Lung microvascular endothelial cell (primary cell): ENCODE results near the gene SLC4A2. TPM values are rescaled to one million over a fixed set of nuclear protein-coding genes. Genes with fewer than 3 reads are reported as not detected.

ENCODE experiments used
- DNase-seq, 2 donors: peaks; one replicate each; pipeline versions ENCODE4 v3.0.0 to v3.0.0-alpha.2; 2010; ENCODE audit warnings: low read depth in 2 of 2
- total RNA-seq: library from RNA; depleted of rRNA; stranded (reverse); fragments of >200 nt; gene quantifications from 2 replicates; pipeline ENCODE4 v1.2.1, GENCODE V29; 2014

The SLC4A2 gene
- total RNA-seq, 1 donor from 2014 or later: 72.8 TPM

DNA sequence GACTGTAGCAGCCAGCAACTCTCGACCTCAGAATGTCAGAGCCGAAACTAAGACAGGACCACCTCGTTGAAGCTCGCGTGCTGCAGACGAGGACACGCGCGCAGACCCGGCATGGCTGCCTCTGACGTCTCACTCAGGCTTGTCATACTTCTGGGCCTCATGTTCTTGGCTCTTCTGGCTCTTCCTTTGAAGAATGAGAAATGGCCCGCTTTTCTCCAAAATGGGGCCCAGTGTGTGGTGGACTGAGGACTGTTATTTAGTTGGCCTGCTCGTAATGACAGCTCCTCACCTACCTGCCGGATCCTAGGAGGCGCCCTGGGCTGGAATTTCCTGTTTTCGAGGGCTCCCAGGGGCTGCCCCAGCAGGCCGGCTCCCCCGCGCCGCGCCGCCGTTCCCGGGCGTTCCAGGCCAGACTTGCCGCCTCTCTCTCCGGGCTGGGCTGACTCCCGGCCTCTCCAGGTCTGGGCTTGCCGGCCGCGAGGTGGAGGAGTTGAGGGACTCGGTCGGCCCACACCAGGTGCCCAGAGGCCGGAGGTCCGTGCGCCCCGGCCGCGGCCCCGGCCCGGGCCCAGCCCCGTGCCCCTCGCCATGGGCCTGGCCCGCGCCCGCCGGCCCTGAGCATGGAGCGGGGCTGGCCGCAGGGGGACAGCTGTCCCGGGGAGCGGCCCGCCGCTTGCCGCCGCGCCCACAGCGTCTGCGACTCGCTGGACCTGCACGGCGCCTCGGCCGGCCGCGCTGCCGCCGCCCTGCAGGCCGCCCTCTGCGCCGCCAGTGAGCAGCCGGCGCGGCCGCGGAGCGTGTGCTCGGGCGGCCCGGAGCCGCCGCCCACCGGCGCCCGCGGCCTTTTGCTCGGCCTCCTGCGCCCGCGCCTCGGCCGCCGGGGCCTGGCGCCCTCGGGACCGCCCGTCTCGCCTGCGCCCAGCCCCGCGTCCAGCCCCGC lies 55.0 kb downstream of the SLC4A2 start:
- DNase-seq: peak in 1 of 2 donors; percentile 50

DNA sequence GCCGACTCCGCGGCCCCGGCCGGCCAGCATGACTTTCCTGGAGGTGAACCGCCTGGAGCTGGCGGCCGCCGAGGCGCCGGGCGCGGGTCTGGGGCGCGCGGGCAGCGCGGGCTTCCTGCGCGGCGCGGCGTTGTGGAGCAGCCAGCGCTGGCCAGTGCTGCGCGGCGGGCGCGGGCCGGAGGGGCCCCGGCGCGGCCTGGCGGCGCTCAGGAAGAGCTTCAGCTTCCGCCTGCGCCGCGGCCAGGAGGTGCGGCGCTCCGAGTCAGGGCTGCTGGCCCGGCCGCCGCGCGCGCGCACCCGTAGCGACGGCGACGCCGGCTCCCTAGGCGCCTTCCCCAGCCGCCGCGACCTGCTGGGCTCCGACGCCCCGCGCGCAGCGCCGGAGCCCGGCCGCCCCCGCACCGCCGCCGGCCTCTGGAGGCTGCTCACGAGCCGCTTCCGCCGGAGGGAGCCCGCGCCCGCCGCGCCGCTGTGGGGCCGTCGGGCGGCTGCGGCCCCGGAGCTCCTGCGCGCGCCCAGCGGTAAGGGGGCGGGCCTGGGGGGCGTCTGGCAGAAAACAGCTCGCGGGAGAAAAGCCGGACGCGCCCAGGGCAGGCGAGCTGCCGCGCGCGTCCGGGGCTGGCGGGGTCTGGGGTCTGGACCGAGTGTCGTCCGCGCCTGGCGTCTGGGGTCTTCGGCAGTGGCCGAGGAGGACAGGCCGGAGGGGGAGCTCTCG lies 55.9 kb downstream of the SLC4A2 start:
- DNase-seq: peak; percentile 69 to 78

- DNase-seq: no peak
Measured at GRCh38 chr7:151115836-151116418, 56.5 kb downstream of the SLC4A2 start.

DNA sequence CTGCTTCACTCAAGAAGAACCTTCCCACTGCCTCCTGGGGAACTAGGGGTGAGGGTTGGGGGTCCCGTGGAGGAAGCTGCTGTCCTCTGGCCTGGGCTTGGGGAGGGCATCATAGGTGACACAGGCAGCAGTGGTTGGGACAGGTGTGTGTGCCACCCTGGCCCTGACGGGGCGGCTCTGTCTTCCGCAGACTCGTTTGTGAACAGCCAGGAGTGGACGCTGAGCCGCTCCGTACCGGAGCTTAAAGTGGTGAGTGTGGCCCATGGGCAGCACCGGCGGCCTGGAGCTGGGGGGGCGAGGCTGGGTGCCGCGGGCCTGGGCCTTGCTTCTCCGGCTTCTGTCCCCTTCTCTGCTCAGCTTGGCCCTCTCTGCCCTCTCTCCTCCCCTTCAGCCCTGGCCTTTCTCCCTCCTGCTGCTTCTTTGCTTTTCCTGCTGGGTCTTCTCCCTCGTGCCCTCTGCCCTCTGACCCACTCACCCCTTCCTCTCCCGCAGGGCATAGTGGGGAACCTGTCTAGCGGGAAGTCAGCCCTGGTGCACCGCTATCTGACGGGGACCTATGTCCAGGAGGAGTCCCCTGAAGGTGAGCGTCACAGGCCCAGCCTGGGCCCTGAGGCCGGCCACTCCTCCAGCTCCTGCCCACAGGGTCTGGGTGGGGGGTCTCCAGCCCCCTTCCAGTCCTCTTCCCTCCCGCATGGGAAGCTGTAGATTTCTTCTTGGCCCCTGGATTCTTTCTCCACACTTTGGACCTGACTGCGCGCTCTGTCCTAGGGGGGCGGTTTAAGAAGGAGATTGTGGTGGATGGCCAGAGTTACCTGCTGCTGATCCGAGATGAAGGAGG lies 57.4 kb downstream of the SLC4A2 start:
- DNase-seq: no peak

GRCh38 chr7:151117565-151117964 lies 58.2 kb downstream of the SLC4A2 start:
- DNase-seq: no peak

DNA sequence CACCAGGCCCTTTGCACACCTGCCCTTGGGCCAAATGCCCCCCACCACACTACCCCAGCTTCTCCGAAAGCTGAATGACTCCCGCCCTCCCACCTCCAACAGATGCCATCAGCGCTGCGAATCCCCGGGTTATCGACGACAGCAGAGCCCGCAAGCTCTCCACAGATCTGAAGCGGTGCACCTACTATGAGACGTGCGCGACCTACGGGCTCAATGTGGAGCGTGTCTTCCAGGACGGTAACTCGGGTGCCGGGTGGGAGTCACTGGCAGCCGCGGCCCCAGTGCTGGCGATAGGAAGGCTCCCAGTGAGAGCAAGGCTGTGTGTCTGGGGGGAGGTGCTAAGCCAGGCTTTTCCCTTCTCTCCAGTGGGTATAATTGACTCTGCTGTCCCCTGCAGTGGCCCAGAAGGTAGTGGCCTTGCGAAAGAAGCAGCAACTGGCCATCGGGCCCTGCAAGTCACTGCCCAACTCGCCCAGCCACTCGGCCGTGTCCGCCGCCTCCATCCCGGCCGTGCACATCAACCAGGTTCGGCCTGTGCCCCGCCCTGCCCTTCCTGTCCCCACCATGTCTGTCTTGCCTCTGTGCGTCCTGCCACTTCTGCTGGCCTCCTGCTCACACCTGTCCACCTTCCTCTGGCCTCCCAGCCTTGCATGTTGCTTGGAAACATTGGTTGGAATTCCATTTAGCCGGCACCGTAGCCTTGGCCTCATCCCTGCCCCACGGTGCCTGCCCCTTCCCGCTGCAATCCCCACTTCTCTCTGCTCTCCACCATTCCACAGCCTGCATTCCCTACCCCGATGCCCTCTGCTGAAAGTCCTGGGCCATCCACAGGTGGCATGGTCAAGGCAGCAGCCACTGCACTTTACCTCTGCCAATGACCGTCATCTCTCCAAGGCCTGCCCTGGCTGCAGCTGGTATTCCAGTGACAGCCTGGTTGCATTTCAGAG lies 59.0 kb downstream of the SLC4A2 start:
- no peak for DNase-seq

GRCh38 chr7:151119055-151119415 lies 59.6 kb downstream of the SLC4A2 start:
- no peak for DNase-seq

DNA sequence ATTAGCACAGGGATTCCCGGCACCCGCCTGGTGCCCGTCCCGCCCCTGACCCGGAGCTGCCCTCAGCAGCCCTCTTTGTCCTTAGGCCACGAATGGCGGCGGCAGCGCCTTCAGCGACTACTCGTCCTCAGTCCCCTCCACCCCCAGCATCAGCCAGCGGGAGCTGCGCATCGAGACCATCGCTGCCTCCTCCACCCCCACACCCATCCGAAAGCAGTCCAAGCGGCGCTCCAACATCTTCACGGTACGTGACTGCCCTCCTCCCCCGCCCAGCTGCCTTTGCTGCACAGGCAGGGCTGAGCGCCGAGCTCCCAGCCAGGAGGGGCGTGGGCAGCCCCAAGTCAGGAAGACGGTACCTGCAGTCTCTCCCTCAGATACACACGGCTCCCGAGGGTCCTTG lies 60.5 kb downstream of the SLC4A2 start:
- DNase-seq: no peak

DNA sequence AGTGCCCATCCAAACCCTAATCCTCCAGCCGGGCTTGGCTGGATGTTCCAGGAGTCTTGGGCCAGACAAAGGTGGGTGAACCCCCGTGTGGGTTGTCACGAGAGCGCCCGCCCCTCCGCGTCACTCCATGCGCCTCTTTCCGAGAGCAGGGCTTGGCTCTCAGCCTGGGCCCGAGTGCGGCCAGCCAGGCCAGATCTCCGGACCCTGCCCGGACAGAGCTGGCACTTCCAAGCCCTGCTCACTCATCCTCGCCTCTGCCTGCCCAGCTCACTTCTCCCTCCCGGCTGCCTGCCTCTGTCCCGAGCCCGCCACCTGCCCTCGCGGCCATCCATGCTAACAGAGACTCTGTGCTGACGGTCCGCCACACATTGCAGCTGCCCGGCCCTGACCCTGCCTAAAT lies 61.5 kb downstream of the SLC4A2 start:
- DNase-seq: no peak

- no peak for DNase-seq
Measured at GRCh38 chr7:151121380-151122170, 62.2 kb downstream of the SLC4A2 start.

GRCh38 chr7:151122276-151122675 lies 62.9 kb downstream of the SLC4A2 start:
- DNase-seq: no peak

- DNase-seq: no peak
Measured at GRCh38 chr7:151122796-151123157, 63.4 kb downstream of the SLC4A2 start.

DNA sequence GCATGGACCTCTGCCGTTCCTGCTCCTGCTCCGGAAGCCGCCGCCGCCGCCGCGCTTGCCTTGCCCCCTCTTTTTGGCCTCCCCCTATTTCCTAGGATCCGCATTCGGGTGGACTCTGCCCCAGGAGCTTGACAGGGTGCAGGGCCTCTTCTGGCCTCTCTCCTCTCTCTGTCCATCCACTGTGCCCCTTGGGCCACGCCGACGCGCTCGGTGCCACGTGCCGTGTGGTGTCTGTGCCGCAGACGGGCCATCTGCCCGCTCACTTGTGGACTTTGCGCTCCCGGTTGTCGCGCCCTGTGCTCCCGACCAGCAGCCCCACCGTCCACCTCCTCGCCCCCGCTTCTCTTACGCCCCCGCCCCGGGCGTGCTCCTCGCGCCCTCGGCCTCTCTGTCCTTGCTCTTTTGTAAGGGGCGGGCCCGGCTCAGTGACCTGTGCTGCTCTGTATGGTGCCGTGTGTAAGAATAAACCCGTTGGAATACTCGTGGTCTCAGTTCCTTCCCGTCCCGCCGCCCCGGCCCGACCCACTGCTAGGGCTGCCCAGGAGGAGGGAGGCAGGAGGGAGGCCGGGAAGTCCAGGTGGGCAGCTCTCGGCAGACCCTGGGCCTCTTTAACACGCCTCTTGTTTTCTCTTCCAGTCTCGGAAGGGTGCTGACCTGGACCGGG lies 63.9 kb downstream of the SLC4A2 start:
- DNase-seq: no peak

DNA sequence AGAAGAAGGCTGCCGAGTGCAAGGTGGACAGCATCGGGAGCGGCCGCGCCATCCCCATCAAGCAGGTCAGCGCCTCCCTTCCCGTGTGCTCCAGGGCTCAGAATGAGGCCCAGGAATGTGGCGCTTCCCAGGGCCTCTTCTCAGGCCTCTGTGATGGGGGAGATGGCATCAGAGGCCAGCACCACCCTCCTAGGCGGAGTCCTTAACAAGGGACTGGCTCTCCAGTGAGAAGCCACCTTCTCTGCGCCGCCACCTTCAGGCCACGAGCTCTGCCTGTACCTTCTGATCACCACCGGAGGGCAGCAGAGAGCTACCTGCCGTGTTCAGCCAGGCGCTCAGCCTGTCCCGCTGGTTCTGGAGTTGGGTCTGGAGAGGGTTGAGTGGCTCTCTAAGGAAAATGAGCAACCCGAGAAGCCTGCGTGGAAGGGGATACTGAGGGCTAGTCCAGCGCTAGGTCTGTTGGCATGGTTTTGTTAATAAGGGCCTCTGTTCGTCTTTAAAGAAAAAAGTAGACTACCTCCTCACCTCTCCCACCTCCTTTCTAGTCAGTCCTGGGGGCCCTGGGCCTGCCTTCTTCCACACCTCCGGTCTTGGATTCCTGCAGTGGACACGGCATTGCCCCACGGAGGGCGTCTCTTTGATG lies 64.6 kb downstream of the SLC4A2 start:
- DNase-seq: peak; percentile 79 to 86

GRCh38 chr7:151124481-151124880 lies 65.1 kb downstream of the SLC4A2 start:
- no peak for DNase-seq

GRCh38 chr7:151124899-151125399 lies 65.6 kb downstream of the SLC4A2 start:
- no peak for DNase-seq

GRCh38 chr7:151125470-151125845 lies 66.1 kb downstream of the SLC4A2 start:
- DNase-seq: no peak

DNA sequence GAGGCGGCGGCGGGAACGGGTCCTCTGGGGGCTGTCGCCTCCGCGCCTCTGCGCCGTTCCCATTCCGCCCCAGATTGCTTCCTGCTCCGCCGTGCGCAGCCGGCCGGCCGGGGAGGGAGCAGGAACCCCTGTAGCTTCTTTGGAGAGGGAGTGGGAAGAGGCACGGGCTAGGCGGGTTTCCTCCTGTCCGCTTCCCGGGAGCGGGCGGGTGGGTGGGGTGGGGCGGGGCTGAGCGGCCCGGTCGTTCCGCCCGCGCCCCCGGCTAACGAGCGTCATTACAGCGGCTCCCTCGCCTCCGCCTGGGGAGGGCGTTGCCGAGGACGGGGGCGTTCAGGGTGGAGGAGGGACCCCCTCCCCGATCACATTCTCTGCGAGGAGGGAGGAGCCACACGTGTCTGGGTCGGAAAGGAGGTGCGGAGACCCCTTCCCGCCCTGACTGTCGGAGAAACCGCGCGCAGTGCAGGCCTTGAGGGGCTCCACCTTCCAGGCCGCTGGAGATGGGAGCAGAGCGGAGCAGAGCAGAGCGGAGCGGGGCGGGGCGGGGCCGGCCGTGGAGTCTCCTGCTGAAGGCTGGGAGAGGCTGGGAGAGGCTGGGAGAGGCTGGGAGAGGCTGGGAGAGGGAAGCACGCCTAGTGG lies 66.6 kb downstream of the SLC4A2 start:
- DNase-seq: no peak
